ENCODE data around the gene ALS2CL.

GRCh38 chr3:46711760-46712159 is 18.3 kb upstream of the ALS2CL start:
- no peak for TF ChIP-seq CTCF (IDR thresholded peaks at IDR 0.05)
- TF ChIP-seq POLR2A (IDR thresholded peaks at IDR 0.05): no peak
